ENCODE data around the gene GPR158.
A peak's percentile ranks its signal among the peaks of the same experiment; 100 is the strongest.

Gene GPR158

GRCh38 chr10:25170627-25171026 lies 4.2 kb upstream of the GPR158 start:
- Histone ChIP-seq H3K27ac (ENCODE audit: low read depth, low read length) (no peak overlapping the region), H3K36me3 (ENCODE audit: control insufficient read depth in 1 of 2, insufficient read depth in 2 of 2, low read length in 2 of 2) (no peaks in the 10 kb centered on the region), H3K9ac (ENCODE audit: low read depth in 1 of 2, low read length in 2 of 2) (no peak overlapping the region), H3K4me1 (ENCODE audit: control insufficient read depth in 1 of 2, insufficient read depth in 2 of 2, low read length in 2 of 2) (peaks cover 0 to 6% of the 10 kb centered on the region in 2 donors), H3K4me3 (ENCODE audit: low read depth in 1 of 2, low read length in 2 of 2) (no peak overlapping the region), H3K9me3 (ENCODE audit: control insufficient read depth in 1 of 2, low read length in 2 of 2) (no peaks in the 10 kb centered on the region), H3K27me3 (ENCODE audit: control insufficient read depth in 1 of 2, insufficient read depth in 2 of 2, low read length in 2 of 2) (peaks cover 6 to 18% of the 10 kb centered on the region in 2 donors)

DNA sequence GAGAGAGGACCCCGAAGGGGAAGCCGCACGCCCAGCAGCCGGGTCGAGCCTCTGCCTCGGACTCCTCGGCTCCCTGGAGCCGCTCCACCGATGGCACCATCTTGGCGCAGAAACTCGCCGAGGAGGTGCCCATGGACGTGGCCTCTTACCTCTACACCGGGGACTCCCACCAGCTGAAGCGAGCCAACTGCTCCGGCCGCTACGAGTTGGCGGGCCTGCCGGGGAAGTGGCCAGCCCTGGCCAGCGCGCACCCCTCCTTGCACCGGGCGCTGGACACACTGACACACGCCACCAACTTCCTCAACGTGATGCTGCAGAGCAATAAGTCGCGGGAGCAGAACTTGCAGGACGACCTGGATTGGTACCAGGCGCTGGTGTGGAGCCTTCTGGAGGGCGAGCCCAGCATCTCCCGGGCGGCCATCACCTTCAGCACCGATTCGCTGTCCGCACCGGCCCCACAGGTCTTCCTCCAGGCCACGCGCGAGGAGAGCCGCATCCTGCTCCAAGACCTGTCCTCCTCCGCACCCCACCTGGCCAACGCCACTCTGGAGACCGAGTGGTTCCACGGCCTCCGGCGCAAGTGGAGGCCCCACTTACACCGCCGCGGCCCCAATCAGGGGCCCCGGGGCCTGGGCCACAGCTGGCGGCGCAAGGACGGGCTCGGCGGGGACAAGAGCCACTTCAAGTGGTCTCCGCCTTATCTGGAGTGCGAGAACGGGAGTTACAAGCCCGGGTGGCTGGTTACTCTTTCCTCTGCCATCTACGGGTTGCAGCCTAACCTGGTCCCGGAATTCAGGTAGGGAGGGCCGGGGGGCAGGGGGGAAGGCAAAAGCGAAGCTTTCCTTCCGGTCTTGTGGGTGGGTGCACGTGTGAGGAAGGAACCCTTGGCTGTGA lies 973 bp downstream of the GPR158 start:
- Histone ChIP-seq H3K36me3 (ENCODE audit: control insufficient read depth in 1 of 2, insufficient read depth in 2 of 2, low read length in 2 of 2) (no peaks in the 10 kb centered on the region), H3K9ac (ENCODE audit: low read depth in 1 of 2, low read length in 2 of 2) (no peak overlapping the region), H3K27ac (ENCODE audit: low read depth, low read length) (no peak overlapping the region), H3K4me1 (ENCODE audit: control insufficient read depth in 1 of 2, insufficient read depth in 2 of 2, low read length in 2 of 2) (peaks cover 0 to 6% of the 10 kb centered on the region in 2 donors), H3K4me3 (ENCODE audit: low read depth in 1 of 2, low read length in 2 of 2) (peak overlapping the region in 1 of 2 donors; percentile 68), H3K9me3 (ENCODE audit: control insufficient read depth in 1 of 2, low read length in 2 of 2) (no peaks in the 10 kb centered on the region), H3K27me3 (ENCODE audit: control insufficient read depth in 1 of 2, insufficient read depth in 2 of 2, low read length in 2 of 2) (peaks cover 26 to 47% of the 10 kb centered on the region in 2 donors)

- peaks cover 26 to 47% of the 10 kb centered on the region in 2 donors for H3K27me3 ChIP-seq (ENCODE audit: control insufficient read depth in 1 of 2, insufficient read depth in 2 of 2, low read length in 2 of 2)
These were observed 1.7 kb downstream of the GPR158 start for GRCh38 chr10:25176421-25176968.

DNA sequence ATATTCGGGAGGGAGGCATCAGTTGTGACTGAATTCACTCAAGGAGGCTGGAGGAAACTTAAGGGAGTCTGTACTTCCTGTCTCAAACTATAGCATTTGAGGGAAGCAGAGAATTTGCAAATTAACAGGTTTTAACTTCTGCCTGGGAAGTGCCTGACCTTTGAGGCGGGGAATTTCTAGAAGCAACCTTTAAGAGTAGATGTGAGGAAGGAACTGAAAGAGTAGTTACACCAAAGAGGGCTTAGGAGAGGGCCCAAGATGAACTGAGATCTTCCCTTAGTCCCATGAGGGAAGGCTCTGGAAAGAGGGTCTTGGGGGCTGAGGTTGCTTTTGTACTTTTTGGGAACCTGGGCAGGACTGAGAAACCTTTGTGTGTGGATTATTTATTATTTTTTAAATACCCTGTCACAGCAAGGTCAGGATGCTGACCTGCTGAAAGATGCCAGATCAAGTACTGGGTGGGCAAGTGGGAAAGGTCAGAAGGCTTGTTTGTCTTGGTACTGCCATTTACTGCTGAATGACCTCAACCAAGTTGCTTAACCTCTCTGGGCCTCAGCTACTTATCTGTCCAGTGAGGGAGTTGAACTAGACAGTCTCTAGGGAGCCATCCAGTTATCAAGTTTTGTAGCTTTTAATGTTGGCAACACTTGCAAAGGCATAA lies 2.4 kb downstream of the GPR158 start:
- Histone ChIP-seq H3K4me3 (ENCODE audit: low read depth in 1 of 2, low read length in 2 of 2) (no peak overlapping the region), H3K27me3 (ENCODE audit: control insufficient read depth in 1 of 2, insufficient read depth in 2 of 2, low read length in 2 of 2) (peaks cover 26 to 47% of the 10 kb centered on the region in 2 donors), H3K27ac (ENCODE audit: low read depth, low read length) (no peak overlapping the region), H3K4me1 (ENCODE audit: control insufficient read depth in 1 of 2, insufficient read depth in 2 of 2, low read length in 2 of 2) (peaks cover 0 to 6% of the 10 kb centered on the region in 2 donors), H3K9me3 (ENCODE audit: control insufficient read depth in 1 of 2, low read length in 2 of 2) (no peaks in the 10 kb centered on the region), H3K9ac (ENCODE audit: low read depth in 1 of 2, low read length in 2 of 2) (no peak overlapping the region), H3K36me3 (ENCODE audit: control insufficient read depth in 1 of 2, insufficient read depth in 2 of 2, low read length in 2 of 2) (no peaks in the 10 kb centered on the region)

More at GRCh38 chr10:25176421-25176968, 1.7 kb downstream of the GPR158 start:
- peaks cover 0 to 6% of the 10 kb centered on the region in 2 donors for H3K4me1 ChIP-seq (ENCODE audit: control insufficient read depth in 1 of 2, insufficient read depth in 2 of 2, low read length in 2 of 2)
- H3K36me3 ChIP-seq (ENCODE audit: control insufficient read depth in 1 of 2, insufficient read depth in 2 of 2, low read length in 2 of 2) = no peaks in the 10 kb centered on the region
- H3K27ac ChIP-seq (ENCODE audit: low read depth, low read length) = no peak overlapping the region
- H3K4me3 ChIP-seq (ENCODE audit: low read depth in 1 of 2, low read length in 2 of 2) = no peak overlapping the region
- no peaks in the 10 kb centered on the region for H3K9me3 ChIP-seq (ENCODE audit: control insufficient read depth in 1 of 2, low read length in 2 of 2)
- no peak overlapping the region for H3K9ac ChIP-seq (ENCODE audit: low read depth in 1 of 2, low read length in 2 of 2)

DNA sequence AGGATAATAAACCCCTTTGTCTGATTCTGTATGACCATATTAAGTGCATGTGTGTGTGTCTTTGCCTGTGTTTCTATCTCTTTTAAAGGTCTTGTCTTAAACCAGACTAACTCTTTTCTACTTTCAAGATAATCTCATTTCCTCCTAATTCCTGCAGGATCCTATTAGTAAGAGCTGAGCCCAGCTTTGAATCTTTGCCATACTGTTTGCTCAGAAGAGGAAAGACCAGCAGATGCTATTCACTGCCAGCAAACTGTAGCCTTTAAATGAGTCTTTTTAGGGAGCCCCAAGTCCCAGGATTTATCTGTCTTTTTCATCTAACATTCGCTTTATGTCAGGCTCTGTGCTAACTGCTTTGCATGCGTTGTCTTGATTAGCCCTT lies 2.9 kb downstream of the GPR158 start:
- peaks cover 26 to 47% of the 10 kb centered on the region in 2 donors for H3K27me3 ChIP-seq (ENCODE audit: control insufficient read depth in 1 of 2, insufficient read depth in 2 of 2, low read length in 2 of 2)
- H3K4me3 ChIP-seq (ENCODE audit: low read depth in 1 of 2, low read length in 2 of 2) = no peak overlapping the region
- H3K9me3 ChIP-seq (ENCODE audit: control insufficient read depth in 1 of 2, low read length in 2 of 2) = no peaks in the 10 kb centered on the region
- no peak overlapping the region for H3K9ac ChIP-seq (ENCODE audit: low read depth in 1 of 2, low read length in 2 of 2)
- no peaks in the 10 kb centered on the region for H3K36me3 ChIP-seq (ENCODE audit: control insufficient read depth in 1 of 2, insufficient read depth in 2 of 2, low read length in 2 of 2)
- peaks cover 0 to 6% of the 10 kb centered on the region in 2 donors for H3K4me1 ChIP-seq (ENCODE audit: control insufficient read depth in 1 of 2, insufficient read depth in 2 of 2, low read length in 2 of 2)
- no peak overlapping the region for H3K27ac ChIP-seq (ENCODE audit: low read depth, low read length)

GRCh38 chr10:25178411-25178810 lies 3.6 kb downstream of the GPR158 start:
- Histone ChIP-seq H3K4me3 (ENCODE audit: low read depth in 1 of 2, low read length in 2 of 2) (no peak overlapping the region), H3K9ac (ENCODE audit: low read depth in 1 of 2, low read length in 2 of 2) (no peak overlapping the region), H3K4me1 (ENCODE audit: control insufficient read depth in 1 of 2, insufficient read depth in 2 of 2, low read length in 2 of 2) (peaks cover 0 to 6% of the 10 kb centered on the region in 2 donors), H3K27ac (ENCODE audit: low read depth, low read length) (no peak overlapping the region), H3K9me3 (ENCODE audit: control insufficient read depth in 1 of 2, low read length in 2 of 2) (no peaks in the 10 kb centered on the region), H3K36me3 (ENCODE audit: control insufficient read depth in 1 of 2, insufficient read depth in 2 of 2, low read length in 2 of 2) (no peaks in the 10 kb centered on the region), H3K27me3 (ENCODE audit: control insufficient read depth in 1 of 2, insufficient read depth in 2 of 2, low read length in 2 of 2) (peaks cover 26 to 45% of the 10 kb centered on the region in 2 donors)

- no peak overlapping the region for H3K27ac ChIP-seq (ENCODE audit: low read depth, low read length)
- H3K4me3 ChIP-seq (ENCODE audit: low read depth in 1 of 2, low read length in 2 of 2) = no peak overlapping the region
- no peaks in the 10 kb centered on the region for H3K9me3 ChIP-seq (ENCODE audit: control insufficient read depth in 1 of 2, low read length in 2 of 2)
- H3K27me3 ChIP-seq (ENCODE audit: control insufficient read depth in 1 of 2, insufficient read depth in 2 of 2, low read length in 2 of 2) = peaks cover 18 to 27% of the 10 kb centered on the region in 2 donors
- H3K9ac ChIP-seq (ENCODE audit: low read depth in 1 of 2, low read length in 2 of 2) = no peak overlapping the region
- no peaks in the 10 kb centered on the region for H3K36me3 ChIP-seq (ENCODE audit: control insufficient read depth in 1 of 2, insufficient read depth in 2 of 2, low read length in 2 of 2)
- no peaks in the 10 kb centered on the region for H3K4me1 ChIP-seq (ENCODE audit: control insufficient read depth in 1 of 2, insufficient read depth in 2 of 2, low read length in 2 of 2)
These were observed 6.0 kb downstream of the GPR158 start for GRCh38 chr10:25180801-25181200.

DNA sequence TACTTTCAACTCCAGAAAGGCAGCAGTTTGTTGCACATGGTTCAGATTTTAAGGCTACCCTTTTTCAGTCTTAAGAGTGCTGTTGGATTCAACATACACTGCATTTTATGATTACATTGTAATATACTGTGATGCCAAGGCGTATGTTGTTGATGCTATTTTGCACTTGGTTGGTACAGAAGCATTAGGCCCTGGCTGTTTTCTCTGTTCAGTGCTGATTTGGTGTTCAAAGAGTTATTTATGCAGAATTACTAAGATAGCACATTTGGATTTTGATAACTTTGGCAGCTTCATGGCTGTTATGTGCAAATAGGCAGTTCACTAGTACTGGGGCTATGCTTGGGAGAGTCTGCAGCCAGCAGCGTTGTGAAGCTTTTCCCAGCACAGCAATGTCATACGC lies 7.8 kb downstream of the GPR158 start:
- peaks cover 3 to 9% of the 10 kb centered on the region in 2 donors for H3K27me3 ChIP-seq (ENCODE audit: control insufficient read depth in 1 of 2, insufficient read depth in 2 of 2, low read length in 2 of 2)
- H3K27ac ChIP-seq (ENCODE audit: low read depth, low read length) = no peak overlapping the region
- H3K9ac ChIP-seq (ENCODE audit: low read depth in 1 of 2, low read length in 2 of 2) = no peak overlapping the region
- no peaks in the 10 kb centered on the region for H3K4me1 ChIP-seq (ENCODE audit: control insufficient read depth in 1 of 2, insufficient read depth in 2 of 2, low read length in 2 of 2)
- no peaks in the 10 kb centered on the region for H3K9me3 ChIP-seq (ENCODE audit: control insufficient read depth in 1 of 2, low read length in 2 of 2)
- H3K4me3 ChIP-seq (ENCODE audit: low read depth in 1 of 2, low read length in 2 of 2) = no peak overlapping the region
- no peaks in the 10 kb centered on the region for H3K36me3 ChIP-seq (ENCODE audit: control insufficient read depth in 1 of 2, insufficient read depth in 2 of 2, low read length in 2 of 2)

- Histone ChIP-seq H3K27ac (ENCODE audit: low read depth, low read length) (no peak overlapping the region), H3K9ac (ENCODE audit: low read depth in 1 of 2, low read length in 2 of 2) (no peak overlapping the region), H3K4me3 (ENCODE audit: low read depth in 1 of 2, low read length in 2 of 2) (no peak overlapping the region), H3K36me3 (ENCODE audit: control insufficient read depth in 1 of 2, insufficient read depth in 2 of 2, low read length in 2 of 2) (no peaks in the 10 kb centered on the region), H3K9me3 (ENCODE audit: control insufficient read depth in 1 of 2, low read length in 2 of 2) (no peaks in the 10 kb centered on the region), H3K4me1 (ENCODE audit: control insufficient read depth in 1 of 2, insufficient read depth in 2 of 2, low read length in 2 of 2) (no peaks in the 10 kb centered on the region), H3K27me3 (ENCODE audit: control insufficient read depth in 1 of 2, insufficient read depth in 2 of 2, low read length in 2 of 2) (no peaks in the 10 kb centered on the region)
These were observed 16.5 kb downstream of the GPR158 start for GRCh38 chr10:25191162-25191895.
